M059J (cell line): ENCODE results near the gene CLDN25. TPM values are rescaled to one million over a fixed set of nuclear protein-coding genes. Genes with fewer than 3 reads are reported as not detected.
"Not testable (repeated sequence)": the region's sequence is repeated elsewhere in the genome, so short reads cannot be mapped to it uniquely, and the experiment has no call there.

Source experiments
- DNase-seq: peaks from one replicate; pipeline ENCODE4 v3.0.0-alpha.2; 2012; ENCODE audit warnings: low read depth
- total RNA-seq: library from RNA; depleted of rRNA; stranded (reverse); fragments of >200 nt; shearing (Covaris generic); gene quantifications from 2 replicates; pipeline ENCODE4 v1.2.3, GENCODE V29; 2014; rRNA removed

CLDN25 gene
- not detected in 2 replicates for total RNA-seq

DNA sequence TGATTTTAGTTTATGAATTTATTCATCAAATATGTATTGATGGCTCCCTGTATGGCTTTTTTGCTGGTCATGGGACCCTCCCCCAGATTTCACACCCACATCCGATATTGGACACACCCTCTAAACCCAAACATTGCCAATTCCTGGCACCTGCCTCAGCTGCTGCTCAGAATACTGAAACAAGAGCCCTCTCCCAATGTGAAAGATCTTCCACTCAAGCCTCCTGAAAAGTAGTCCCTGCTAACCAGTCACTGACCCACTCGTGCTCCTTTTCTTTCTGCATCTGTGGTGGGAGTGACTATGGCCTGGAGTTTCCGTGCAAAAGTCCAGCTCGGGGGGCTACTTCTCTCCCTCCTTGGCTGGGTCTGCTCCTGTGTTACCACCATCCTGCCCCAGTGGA is at the start of gene CLDN25:
CLDN25 (plus strand) TSS at position 301 of the 400 bp plus-strand sequence; CDS start at position 301, 0 bp downstream.
- no peak for DNase-seq

DNA sequence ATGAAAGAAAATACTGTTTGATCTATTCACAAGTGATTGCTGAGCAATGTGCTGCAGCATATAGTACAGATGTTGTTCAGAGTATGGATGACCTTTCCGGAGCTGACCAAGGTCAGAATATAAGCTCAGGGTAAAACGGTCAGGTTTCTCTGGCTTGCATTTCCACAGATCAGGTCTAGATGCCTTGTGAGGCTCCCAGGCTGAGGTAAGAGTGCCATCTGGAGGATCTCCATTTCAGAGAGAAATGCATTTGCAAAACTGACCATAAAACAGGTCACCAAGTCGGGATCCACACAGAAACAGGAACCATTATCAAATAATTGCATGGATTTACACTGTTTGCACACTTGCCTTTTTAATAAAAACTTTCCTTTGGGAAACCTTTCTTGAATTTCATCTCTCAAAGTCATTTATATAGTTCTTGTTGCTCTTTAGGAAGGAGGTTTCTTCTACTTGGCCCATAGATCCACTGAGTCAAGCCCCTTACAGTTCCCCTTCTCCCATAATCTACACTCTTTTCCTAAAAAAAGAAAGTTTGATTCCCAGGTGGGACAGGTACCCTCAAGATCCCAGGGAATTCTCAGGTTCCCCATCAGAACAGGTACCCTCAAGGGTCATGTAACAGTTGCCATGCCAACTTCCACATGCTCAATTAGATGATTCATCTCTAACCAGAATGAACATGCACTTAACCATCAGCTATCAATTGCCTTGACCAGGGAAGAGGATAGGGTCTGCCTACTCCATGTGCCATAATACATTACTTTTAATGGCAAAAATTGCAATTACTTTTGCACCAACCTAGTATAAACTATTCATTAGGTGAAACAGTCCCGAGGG is 48.5 kb upstream of the CLDN25 start:
- DNase-seq: peak; percentile 76

DNA sequence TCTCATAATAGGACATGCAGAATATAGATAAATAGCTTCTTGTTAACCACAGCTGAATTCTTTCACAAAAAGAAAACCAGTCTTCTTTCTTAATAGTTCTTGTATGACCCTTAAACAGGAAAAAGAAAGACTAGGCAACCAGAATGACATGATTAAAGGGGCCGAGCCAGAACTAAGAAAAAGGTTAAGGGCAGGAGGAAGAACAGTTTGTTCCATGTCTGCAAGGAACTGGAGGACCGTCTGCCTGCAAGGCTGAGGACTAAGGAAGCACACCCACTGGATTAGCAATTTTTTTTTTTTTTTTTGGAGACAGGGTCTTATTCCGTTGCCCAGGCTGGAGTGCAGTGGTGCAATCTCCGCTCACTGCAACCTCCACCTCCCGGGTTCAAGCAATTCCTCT is 47.5 kb upstream of the CLDN25 start:
- no peak for DNase-seq

DNA sequence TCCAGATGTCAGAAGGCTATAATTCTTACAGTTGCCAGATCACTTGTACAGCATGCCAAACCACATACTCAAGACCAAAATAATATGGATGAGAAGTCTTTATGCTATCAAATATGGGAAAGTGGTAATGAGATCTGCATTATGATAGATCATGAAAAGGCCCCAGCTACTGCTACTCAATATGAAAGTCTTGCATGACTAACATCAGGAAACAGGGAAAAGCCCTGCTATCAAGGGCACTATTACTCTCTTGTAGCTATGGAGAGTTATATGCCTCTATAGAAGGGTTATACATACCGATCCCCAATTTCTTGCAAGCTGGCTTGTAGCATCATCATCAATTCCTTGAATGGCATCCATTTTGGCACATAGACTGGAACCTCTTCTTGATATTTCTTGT is 43.3 kb upstream of the CLDN25 start:
- no peak for DNase-seq

DNA sequence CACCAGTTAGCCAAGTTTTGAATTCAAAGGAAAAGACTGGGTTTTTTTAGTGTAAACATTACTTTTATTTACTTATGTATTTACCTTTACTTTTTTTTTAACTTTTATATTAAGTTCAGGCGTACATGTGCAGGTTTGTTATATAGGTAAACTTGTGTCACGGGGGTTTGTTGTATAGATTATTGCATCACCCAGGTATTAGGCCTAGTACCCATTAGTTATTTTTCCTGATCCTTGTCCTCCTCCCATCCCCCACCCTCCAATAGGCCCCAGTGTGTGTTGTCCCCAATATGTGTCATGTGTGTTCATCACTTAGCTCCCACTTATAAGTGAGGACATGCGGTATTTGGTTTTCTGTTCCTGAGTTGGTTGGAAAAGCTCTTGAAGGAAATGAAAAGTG is 26.7 kb upstream of the CLDN25 start:
- DNase-seq: no peak

DNA sequence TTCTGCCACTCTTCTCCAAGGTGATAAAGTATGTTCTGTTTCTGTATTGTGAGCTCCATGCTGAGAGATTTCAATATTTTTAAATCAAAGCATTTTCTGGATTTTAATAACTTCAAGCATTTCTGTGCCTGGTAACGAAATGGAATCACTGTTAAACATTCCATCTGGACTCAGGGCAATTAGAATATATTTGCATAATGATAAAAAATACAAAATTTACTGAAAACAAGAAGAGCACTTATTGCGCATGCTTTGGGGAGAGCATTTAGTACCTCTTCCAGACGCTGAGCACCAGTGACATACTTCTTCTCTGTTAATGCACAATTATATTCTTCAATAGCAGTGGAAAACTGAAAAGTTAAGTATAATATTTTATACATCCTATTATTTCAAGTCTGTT is 19.4 kb upstream of the CLDN25 start:
- no peak for DNase-seq

DNA sequence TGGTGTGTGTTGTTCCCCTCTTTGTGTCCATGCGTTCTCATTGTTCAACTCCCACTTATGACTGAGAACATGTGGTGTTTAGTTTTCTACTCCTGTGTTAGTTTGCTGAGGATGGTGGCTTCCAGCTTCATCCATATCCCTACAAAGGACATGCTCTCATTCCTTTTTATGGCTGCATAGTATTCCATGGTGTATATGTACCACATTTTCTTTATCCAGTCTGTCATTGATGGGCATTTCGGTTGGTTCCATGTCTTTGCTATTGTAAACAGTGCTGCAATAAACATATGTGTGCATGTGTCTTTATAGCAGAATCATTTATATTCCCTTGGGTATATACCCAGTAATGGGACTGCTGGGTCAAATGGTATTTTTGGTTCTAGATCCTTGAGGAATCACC is 16.6 kb upstream of the CLDN25 start:
- not testable (repeated sequence) for DNase-seq

DNA sequence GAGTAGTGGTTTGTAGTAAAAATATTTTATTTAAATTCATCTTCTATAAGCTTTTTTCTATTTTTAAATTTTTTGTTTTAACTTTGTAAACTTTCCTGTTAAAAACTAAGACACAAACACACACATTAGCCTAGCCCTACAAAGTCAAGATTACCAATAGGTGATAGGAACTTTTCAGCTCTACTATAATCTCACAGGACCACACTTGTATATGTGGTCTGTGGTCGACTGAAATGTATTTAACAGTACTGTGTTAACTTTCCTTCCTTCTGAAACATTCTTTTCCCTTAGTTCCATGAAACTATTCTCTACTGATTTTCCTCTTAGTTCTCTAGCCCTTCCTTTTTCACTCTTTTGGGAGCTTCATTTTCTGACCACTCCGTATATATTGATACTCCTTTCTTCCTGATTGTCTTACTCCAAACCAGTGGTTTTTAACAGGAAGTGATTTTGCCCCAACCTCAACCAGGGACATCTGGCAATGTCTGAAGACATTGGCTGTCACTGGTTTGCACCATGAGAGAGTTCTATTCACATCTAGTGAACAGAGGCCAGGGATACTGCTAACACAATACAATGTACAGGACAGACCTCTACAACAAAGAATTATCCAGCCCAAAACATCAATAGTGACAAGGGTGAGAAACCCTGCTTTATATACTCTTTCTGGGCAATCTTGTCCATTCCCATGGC is 14.9 kb upstream of the CLDN25 start:
- DNase-seq: no peak

DNA sequence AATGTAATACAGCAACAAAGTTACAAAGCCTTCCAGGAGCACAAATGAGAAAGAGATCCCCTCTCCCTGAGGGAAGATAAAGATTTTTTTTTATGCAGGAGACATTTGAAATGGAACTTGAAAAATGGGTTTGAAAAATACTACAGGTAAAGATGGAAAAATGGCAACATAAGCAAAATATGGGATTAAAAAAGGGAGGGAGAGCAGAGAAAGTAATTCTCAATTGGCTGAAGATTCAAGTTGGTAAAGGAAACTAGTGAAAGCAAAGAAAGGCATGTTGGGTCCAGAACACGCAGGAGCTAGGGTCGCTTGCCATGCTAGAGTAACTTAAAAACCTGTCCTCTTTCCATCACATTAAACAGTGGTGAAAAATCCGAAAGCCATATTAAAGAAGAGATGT is 7.6 kb upstream of the CLDN25 start:
- no peak for DNase-seq

DNA sequence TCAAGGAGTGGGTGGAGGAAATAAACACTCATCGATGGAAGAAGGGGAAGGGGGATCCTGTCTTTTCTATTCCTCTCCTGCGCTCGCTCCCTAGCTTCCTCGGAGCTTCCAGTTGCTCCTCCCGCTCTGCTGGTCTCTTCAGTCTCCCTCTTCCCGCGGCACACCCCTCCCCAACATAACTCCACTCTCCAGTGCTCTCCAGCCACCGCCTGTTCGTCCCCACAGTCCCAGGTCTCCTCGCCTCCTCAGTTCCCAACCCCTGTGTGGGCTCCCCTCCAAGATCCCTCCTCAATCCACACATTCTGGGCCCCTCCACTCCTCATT is 6.5 kb upstream of the CLDN25 start:
- DNase-seq: peak; percentile 51

DNA sequence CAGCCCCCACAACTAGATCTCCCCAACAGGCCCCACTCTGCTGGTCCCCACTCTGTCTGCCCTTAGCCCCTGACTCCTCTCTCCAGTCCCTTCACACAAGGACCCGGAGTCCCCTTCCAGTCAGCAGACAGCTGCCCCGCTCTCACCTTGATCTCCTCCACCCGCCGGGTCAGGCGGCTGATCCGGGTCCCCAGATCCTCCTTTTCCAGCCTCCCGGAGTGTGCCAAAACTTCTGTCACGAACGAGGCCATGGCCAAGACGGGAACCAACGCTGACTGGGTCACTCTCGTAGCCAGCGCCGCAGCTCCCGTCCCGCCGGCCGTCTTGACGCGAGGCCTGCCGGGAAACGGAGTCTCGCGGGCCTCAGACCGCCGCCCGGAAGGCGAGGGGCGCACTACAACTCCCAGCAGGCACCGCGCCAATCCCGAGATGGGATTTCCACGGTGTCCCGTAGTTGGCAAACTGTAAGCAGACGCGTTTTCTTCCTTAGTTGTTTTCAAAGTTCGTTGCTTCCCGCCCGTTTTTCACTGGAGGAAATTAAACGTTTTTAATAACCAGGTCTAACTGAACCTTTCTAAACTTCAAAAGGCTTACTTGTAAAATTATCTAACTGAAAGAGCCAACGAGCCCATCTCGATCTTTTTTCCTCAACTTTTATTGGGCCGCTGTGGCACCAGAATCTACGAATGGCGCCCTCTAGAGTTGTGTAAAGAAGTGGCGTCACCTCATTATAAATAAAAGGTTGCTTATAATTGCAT is 6.0 kb upstream of the CLDN25 start, which contains the start of gene ZW10:
ZW10 (minus strand) TSS at position 277 of the 758 bp plus-strand sequence; CDS start at position 251, 26 bp downstream.
- peak; percentile 97 for DNase-seq

DNA sequence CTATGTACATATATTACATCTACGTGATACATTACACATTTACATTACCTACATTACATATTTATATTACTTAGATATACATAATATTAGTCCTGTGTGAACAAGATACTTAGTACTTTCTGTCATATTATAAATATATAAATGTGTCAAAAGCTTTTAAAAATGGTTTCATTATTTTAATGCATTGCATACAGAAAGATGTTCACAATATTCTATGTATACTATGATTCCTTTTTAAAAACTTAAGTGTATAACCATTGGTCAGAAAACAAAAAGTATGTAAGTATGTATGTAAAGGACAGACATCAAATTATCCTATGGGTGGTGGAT is 5.5 kb upstream of the CLDN25 start:
- DNase-seq: no peak

DNA sequence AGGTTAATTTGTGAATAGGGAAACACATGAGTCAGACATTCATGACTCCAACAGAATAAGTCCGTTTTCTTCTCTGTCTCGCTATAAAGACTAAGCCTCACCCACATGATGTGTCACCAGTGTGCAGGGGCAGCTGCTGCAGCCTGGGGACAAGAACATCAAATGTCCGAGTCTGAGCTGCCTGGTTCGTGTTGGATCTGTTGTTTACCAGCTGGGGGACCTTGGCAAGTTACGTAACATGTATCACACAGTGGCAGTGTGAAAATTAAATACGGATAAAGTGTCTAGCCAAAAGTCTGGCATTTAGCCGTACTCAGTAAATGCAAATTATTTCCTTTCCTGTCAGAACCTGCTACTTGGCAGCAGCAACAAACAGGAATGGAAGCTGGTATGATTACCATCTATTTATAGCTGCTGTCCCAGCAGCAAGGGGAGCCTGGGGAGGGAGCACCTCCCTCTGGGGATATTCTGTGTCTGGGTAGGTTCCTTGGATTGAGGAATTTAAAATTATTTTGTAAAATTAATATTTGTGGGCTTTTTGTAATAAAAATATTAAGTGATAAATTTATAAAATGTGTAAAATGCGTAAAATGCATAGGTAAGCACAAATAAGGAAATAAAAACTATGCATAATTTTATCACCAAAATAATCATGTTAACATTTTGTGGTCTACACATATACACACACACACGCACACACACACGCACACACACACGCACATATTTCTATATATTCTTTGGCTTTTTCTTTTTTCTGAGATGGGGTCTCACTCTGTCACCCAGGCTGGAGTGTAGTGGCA is 1.3 kb upstream of the CLDN25 start:
- peak; percentile 84 for DNase-seq

DNA sequence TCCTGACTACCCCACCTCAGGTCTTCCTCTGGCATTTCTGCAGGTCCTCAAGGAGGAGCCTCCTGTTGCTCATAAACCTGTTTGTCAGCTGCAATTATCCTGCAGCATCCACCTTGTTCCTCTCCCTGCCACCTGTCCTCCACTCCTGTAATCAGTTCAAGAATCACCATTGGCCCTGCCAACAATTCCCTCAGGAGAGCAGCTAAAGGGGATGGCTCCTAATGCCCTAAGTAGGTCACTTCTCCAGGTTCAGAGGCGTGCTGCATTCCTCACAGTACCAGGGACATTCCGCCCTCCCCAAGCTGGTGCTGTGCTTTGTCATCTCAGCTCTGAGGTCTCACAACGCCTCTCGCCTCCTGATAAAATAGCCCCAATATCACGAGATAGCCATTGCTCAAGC is 2.1 kb downstream of the CLDN25 start:
- DNase-seq: no peak

DNA sequence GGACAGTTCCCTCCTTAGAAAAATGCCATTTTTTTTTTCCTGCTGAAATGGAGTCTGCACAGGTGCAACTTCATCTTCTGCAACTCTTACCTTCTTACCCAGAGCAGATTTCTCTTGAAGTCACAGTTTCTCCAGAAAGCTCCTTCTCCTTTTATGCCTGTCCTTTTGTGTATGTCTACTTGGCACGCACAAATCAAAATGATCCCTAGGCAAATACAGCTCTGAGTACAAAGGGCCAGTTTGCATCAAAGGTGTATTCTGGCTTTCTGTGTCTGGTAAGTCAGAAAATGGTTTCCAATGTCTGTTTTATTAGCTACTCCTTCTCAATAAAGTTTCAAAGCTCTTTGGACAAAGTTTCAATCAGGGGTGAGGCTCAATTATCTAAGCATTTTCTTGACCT is 2.5 kb downstream of the CLDN25 start:
- no peak for DNase-seq

DNA sequence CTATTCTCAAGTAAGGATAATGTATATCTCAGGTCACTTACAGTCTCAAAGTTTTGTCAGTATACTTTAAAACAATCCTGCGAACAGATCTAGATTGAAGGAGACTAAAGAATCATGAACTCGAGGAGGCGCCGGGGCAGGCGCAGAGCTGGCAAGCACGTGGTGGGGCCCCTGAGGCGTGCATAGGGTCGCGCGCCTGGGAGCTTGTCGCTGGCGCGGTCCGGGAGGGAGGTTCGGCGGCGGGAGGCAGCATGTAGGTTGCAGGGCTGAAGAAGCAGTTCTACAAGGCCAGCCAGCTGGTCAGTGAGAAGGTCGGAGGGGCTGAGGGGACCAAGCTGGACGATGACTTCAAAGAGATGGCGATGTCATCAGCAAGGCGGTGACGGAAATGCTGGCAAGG is 9.4 kb downstream of the CLDN25 start:
- not testable (repeated sequence) for DNase-seq

DNA sequence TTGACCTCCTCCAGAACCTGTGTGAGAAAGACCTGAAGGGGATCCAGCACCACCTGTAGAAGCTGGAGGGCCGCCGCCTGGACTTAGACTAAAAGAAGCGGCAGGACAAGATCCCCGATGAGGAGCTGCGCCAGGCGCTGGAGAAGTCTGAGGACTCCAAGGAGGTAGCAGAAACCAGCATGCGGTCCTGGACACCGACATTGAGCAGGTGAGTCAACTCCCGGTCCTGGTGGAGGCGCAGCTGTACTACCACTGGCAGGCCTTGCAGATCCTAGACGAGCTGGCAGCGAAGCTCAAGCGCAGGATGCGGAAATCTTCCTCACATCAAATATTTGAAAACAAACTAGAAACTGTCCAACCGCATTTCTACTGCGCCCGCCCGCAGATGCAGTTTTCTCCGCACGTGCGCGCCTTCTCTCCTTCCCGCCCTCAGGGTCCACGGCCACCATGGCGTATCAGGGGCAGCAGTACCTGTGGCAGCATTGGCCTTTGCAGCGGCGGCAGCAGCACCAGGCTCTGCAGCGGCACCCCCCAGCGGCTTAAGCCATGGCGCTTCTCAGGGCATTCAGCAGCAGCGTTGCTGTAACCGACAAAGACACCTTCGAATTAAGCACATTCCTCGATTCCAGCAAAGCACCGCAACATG is 10.2 kb downstream of the CLDN25 start:
- no peak for DNase-seq

DNA sequence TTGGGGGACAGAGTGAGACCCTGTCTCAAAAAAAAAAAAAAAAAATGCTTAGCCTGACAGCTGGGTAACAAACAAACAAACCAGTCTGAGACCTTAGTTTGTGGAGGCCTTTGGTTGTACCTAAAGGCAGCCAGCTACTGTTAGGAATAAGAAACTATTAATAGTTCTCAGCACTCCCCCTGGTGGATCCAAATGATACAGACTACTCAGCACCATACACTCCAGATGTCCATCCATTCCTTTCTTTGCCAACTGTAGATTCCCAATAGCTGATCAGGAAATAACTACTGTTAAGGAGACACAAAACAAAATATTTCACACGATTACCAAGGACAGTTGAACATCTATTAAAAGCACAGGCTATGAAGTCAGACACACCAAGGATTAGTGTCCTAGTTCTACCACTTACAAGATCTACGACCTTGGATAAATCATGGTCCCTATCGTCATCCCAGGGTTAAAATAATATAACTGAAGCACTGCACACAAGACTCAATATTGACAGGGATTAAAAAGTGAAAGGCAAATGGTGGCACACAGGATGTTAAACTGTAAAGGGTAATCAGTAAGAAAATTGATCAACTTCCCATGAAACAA is 17.2 kb downstream of the CLDN25 start:
- peak; percentile 55 for DNase-seq

DNA sequence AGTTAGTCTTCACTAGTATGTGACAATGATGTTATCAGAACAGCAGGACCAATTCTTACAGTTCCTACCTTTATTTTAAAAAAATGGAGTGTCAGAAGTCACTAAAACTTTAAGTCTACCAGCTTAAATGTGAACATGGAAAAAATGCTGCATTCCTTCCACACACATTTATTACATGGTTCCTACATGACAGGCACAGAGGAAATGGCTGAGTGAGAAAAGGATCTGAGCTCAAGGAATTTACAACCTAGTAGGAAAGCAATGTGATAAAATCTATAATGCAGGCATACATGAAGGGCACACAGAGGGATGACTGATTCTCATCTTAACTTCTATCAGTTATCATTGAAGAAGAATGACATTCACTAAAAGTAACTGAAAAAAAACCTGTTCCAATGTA is 23.0 kb downstream of the CLDN25 start:
- no peak for DNase-seq

DNA sequence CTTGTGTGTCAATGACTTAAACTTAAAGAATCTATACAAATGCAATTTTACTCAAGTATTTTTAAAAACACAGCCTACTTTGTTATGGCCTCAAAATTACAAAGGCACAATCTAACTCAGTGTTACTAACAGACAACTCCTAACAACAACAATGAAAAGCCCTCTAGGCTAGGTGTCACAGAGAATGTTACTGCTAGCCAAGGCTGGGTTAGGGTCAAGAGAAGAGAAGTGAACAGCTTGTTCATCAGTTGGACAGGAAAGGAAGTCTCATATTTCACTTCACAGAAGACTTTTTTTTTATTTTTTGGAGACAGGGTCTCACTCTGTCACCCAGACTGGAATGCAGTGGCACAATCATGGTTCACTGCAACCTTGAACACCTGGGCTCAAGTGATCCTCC is 26.0 kb downstream of the CLDN25 start:
- peak; percentile 21 for DNase-seq

DNA sequence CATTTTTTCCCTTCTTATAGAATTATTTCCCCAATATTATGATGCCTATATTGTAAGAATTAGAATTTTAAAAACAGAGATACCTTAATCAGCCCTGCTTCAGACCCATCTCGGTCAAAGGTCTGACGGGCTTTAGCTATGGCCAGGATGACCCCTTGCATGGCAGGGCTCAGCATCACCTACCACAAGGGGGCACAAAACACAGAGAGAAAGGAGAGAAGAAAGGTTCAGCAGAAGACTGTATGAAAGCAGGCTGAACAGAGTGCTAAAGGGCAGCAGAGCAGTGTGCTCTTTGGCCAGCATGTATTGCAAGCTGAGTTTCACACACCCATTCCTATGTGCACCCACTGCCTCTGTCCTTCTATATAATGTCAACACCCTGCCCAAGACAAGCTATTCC is 26.8 kb downstream of the CLDN25 start:
- peak; percentile 40 for DNase-seq
